Measurements from ENCODE around the gene CCNE1.

The CCNE1 gene

GRCh38 chr19:29851769-29852521 is 40.2 kb downstream of the CCNE1 start:
- DNase-seq = no peak
- TF ChIP-seq CTCF (IDR thresholded peaks at IDR 0.05; ENCODE audit: borderline replicate concordance, extremely low read depth, low read length, poor library complexity, severe bottlenecking) (no peak), EZH2 (IDR thresholded peaks at IDR 0.05; ENCODE audit: borderline replicate concordance, low read depth, low read length, severe bottlenecking) (no peak)
- no peaks in the 10 kb centered on the region for H3K4me1 ChIP-seq (ENCODE audit: insufficient read depth, low read length)

GRCh38 chr19:29854033-29854432 is 42.2 kb downstream of the CCNE1 start:
- H3K9me3 ChIP-seq (ENCODE audit: insufficient read depth, low read length, severe bottlenecking) = no peaks in the 10 kb centered on the region
- no peak overlapping the region for H3K4me3 ChIP-seq (ENCODE audit: low read depth in 1 of 2, low read length in 2 of 2)
- ATAC-seq (ENCODE audit: insufficient read depth, low read depth) (no peak), DNase-seq (no peak)
- no peaks in the 10 kb centered on the region for H3K36me3 ChIP-seq (ENCODE audit: insufficient read depth, low read length)
- no peak overlapping the region for H2AFZ ChIP-seq (ENCODE audit: low read depth, low read length)
- H4K20me1 ChIP-seq (ENCODE audit: insufficient read depth, low read length) = no peaks in the 10 kb centered on the region
- no peak overlapping the region for H3K9ac ChIP-seq (ENCODE audit: low read depth, low read length)
- H3K27ac ChIP-seq (ENCODE audit: low read length) = no peak overlapping the region
- H3K79me2 ChIP-seq (ENCODE audit: insufficient read depth, low read length) = no peaks in the 10 kb centered on the region
- no peak overlapping the region for H3K4me2 ChIP-seq (ENCODE audit: insufficient read depth, low read length)
- H3K4me1 ChIP-seq (ENCODE audit: insufficient read depth, low read length) = no peaks in the 10 kb centered on the region
- H3K27me3 ChIP-seq (ENCODE audit: insufficient read depth, low read length, poor library complexity) = peaks cover 4% of the 10 kb centered on the region
- TF ChIP-seq CTCF (IDR thresholded peaks at IDR 0.05; ENCODE audit: borderline replicate concordance, extremely low read depth, low read length, poor library complexity, severe bottlenecking) = no peak
- no peak for TF ChIP-seq EZH2 (IDR thresholded peaks at IDR 0.05; ENCODE audit: borderline replicate concordance, low read depth, low read length, severe bottlenecking)

More at GRCh38 chr19:29851769-29852521, 40.2 kb downstream of the CCNE1 start:
- Histone ChIP-seq H4K20me1 (ENCODE audit: insufficient read depth, low read length) (no peaks in the 10 kb centered on the region), H3K36me3 (ENCODE audit: insufficient read depth, low read length) (no peaks in the 10 kb centered on the region), H3K9ac (ENCODE audit: low read depth, low read length) (no peak overlapping the region), H3K4me2 (ENCODE audit: insufficient read depth, low read length) (no peak overlapping the region), H3K27me3 (ENCODE audit: insufficient read depth, low read length, poor library complexity) (peaks cover 2% of the 10 kb centered on the region), H3K27ac (ENCODE audit: low read length) (no peak overlapping the region), H3K4me3 (ENCODE audit: low read depth in 1 of 2, low read length in 2 of 2) (no peak overlapping the region), H3K9me3 (ENCODE audit: insufficient read depth, low read length, severe bottlenecking) (no peaks in the 10 kb centered on the region), H2AFZ (ENCODE audit: low read depth, low read length) (no peak overlapping the region), H3K79me2 (ENCODE audit: insufficient read depth, low read length) (no peaks in the 10 kb centered on the region)
- ATAC-seq (ENCODE audit: insufficient read depth, low read depth) = no peak

- H3K27ac ChIP-seq (ENCODE audit: low read length) = no peak overlapping the region
- H2AFZ ChIP-seq (ENCODE audit: low read depth, low read length) = no peak overlapping the region
Measured at GRCh38 chr19:29855087-29855486, 43.3 kb downstream of the CCNE1 start.

More at GRCh38 chr19:29855087-29855486, 43.3 kb downstream of the CCNE1 start:
- no peak for ATAC-seq (ENCODE audit: insufficient read depth, low read depth)
- Histone ChIP-seq H3K4me3 (ENCODE audit: low read depth in 1 of 2, low read length in 2 of 2) (no peak overlapping the region), H3K79me2 (ENCODE audit: insufficient read depth, low read length) (no peaks in the 10 kb centered on the region), H3K36me3 (ENCODE audit: insufficient read depth, low read length) (no peaks in the 10 kb centered on the region), H3K4me2 (ENCODE audit: insufficient read depth, low read length) (no peak overlapping the region), H3K4me1 (ENCODE audit: insufficient read depth, low read length) (no peaks in the 10 kb centered on the region), H3K9me3 (ENCODE audit: insufficient read depth, low read length, severe bottlenecking) (no peaks in the 10 kb centered on the region), H3K27me3 (ENCODE audit: insufficient read depth, low read length, poor library complexity) (peaks cover 4% of the 10 kb centered on the region), H3K9ac (ENCODE audit: low read depth, low read length) (no peak overlapping the region), H4K20me1 (ENCODE audit: insufficient read depth, low read length) (no peaks in the 10 kb centered on the region)
- no peak for TF ChIP-seq EZH2 (IDR thresholded peaks at IDR 0.05; ENCODE audit: borderline replicate concordance, low read depth, low read length, severe bottlenecking)
- no peak for TF ChIP-seq CTCF (IDR thresholded peaks at IDR 0.05; ENCODE audit: borderline replicate concordance, extremely low read depth, low read length, poor library complexity, severe bottlenecking)
- DNase-seq = no peak

Measured in DND-41 (cell line).